HG02981 (cell line): Measurements from ENCODE around the gene SIM2.

Source experiments
- ATAC-seq: cut with Tn5 transposase; IDR thresholded peaks from one replicate; pipeline ENCODE4 v1.9.1; 2021; ENCODE audit warnings: mild to moderate bottlenecking, moderate library complexity; ENCODE audit not compliant: unreplicated experiment

Gene SIM2

DNA sequence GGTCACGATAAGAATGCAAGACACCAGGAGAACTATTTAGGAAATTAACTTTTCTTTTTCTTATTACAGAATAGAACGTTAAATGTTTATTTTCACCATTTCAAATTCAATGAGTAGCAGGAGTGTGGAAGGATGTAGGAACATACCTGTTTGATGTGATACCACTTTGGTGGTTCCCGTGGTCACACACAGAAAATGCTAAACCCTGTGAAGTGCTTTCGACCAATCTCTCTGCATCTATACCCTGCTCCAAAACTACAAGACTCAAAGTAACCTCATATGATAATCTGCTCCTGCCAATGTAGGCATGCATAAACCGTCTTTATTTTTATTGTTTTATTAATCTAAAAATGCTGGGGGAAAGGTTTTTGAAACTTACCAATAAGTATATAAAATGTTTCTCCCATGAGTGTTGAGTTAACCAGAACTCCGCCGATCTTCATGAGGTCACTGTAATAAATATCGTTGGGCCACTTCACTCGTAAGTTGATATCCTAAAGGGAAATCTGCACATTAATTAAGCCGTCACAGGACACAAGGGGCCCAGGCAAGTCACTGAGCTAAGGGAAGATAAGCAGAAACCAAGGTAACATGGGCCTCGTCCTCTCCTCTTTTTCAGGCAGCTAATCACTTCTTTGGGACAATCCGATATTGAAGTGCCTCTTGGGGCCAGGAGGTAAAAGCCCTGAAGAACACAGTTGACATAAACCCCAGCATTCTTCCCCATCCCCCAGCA is 60.6 kb downstream of the SIM2 start:
- no peak for ATAC-seq

DNA sequence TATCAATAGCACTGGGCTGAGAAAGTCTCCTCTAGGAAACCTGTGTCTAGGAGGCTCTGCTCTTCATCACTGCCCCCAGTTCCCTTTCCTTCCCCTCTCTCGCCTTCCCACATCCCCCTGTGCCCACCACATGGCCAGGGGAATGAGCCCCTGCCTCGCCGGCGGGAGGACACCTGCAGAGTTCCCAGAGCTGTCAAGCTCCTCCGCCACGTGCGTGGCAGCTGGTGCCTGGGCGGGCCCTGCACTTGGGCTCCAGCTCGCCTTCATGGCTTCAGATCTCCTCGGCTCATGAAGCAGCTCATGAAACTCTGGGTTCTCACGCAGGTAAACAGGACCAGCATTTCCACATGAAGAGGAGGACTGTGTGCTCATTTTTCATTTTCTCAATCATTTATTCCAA is 62.8 kb downstream of the SIM2 start:
- no peak for ATAC-seq

DNA sequence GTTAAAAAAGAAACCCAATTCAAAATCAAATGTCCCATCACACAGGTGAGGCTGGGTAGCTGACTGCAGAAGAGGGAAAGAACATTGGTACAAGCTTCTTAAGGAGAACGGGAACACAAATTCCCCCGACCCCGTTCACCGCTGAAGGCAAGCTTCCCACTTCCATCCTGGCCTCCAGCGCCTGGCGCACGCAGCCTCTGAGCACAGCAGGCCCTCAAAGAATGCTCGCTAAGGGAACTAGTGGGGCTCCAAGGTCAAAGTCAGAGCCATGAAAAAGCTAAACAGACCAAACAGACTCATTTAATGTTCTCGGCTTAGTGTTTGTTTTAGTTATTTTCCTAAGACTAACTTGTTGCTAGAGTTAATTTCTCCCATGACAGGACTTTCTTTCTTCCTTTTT is 63.7 kb downstream of the SIM2 start:
- ATAC-seq, result no peak

GRCh38 chr21:36763305-36763704 is 64.4 kb downstream of the SIM2 start:
- no peak for ATAC-seq

DNA sequence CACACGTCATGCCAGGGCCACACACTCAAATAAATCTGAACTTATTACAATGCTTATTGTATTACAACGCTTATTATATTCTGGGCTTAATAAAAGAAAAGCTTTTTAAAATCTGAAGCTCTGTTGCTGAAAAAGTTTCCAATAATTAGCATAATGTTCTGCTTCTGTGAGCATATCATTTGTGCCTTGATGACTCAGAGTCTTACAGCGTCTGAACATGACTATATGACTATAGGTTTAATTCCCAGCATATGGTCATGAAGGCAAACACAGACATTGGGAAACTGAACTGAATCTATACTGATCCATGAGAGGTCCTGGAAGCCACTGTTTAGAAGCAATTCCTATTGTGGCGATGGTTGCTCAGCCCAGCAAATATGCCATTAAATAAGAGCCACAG is 66.3 kb downstream of the SIM2 start:
- ATAC-seq, result no peak

DNA sequence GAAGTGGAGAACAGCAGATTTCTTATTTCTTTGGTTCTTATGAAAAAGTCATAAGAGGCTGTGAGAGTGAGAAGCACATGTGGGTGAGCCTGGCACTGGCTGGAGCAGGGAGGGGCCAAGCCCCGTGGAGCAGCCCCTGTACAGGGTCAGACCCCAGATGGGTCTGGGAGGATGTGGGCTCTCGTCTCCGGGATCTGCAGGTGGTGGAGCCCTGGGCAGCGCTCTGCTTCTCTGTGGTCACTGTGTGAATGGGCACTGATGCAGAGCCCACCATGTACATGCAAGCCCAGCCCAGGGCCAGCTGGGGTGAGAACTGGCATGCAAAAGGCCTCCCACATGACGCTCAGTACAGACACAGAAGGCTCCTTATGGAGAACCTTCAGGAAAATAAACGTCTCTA is 67.6 kb downstream of the SIM2 start:
- ATAC-seq, result no peak

GRCh38 chr21:36767096-36767495 is 68.2 kb downstream of the SIM2 start:
- no peak for ATAC-seq

DNA sequence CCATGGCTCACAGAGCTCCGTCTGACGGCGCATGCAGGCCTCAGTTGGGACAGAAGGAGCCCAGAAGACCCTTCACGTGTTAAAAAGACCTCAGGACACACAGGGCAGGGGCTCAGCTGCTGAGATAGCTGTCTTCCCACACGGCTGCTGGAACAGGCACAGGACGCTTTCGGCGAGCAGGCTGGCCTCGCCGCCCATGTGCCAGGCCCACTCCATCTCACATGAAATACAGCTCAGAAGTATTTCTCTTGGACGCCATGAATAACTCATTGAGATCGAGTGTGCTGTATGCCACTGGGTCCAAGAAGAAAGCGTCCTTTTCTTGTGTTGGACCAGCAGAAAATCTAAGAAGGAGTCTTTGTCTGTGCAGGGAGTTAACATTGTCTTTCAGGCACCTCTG is 69.6 kb downstream of the SIM2 start:
- no peak for ATAC-seq

- ATAC-seq, result no peak
Measured at GRCh38 chr21:36769051-36769839, 70.3 kb downstream of the SIM2 start.

DNA sequence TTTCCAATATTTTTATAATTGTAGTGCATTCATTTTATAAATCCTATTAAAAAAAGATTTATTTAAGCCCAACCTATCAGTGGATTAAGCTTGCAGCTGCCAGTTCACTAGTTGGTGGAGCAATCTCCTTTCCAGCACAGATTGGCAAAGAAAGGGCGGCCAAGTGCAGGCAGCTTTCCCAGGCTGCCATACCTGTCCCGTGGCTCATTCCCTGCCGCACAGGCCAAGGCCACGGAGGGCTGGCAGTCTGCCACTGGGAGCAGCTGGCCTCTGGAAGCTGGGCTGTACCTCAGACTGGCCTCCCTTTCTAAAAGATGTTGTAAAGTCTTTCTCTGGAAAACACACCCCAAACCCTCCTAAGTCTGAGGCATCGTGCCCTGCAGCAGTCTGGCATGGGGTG is 74.2 kb downstream of the SIM2 start:
- ATAC-seq, result no peak

DNA sequence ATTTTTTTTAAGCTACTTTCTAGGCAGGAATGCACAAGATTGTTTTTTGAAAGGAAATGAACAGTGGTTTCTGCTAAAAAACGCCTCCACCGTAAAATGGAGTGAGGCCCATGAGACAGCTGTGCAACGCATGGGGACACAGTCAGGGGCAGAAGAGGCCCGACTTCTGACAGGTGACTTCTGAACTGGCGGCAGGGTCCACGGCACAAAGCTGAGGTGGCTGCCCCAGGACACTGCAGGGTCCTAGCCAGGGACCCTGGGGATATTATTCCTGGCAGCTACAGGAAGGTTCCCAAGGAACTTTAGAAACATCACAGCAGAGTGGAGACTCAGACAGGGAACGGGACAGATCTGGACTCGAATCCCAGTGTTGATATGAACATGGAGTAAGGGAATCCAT is 75.1 kb downstream of the SIM2 start:
- no peak for ATAC-seq

GRCh38 chr21:36776981-36777617 is 78.2 kb downstream of the SIM2 start:
- ATAC-seq, result no peak

DNA sequence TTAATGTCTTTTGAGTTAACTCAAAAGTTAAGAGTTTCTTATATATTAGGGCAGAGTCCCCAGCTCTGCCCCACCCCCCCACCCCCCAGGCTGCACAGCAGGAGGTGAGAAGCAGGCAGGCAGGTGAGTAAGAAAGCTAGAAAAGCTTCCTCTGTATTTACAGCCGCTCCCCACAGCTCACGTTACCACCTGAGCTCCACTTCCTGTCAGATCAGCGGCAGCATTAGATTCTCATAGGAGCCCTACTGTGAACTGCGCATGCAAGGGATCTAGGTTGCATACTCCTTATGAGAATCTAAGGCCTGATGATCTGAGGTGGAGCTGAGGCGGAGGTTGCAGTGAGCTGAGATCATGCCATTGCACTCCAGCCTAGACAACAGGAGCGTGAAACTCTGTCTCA is 81.9 kb downstream of the SIM2 start:
- ATAC-seq, result no peak

DNA sequence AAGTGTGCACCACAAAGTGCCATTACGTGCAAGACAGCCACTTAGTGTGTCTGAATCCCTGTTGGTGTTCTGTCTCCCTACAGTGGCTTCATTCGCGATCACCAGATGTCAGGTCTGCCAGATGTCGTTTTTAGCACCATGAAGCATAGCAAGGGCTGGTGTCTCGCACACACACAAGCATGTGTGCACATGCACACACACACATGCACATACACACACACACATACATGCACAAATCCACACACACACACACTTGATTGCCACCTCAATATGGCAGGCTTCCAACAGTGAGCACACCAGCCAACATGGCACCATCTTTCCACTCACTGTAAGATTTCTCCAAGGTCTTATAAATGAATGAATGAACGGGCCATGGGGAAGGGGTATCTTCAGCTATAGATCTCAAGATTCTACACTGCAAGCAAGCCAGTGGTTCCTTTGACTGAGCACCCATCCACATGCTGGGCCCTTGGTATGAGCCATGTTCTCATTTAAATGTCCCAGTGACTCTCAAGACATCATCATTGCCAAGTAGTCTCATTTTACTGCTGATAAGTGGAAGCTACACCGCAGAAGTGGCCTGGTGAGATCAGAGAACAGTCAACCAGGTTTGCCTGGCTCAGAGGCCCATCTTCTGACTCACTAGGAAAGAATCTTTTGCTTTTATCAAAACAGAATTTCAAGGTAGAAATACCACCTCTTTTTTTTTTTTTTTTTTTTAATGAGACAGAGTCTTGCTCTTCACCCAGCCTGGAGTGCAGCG is 84.9 kb downstream of the SIM2 start:
- ATAC-seq, result no peak

- no peak for ATAC-seq
Measured at GRCh38 chr21:36784947-36785346, 86.0 kb downstream of the SIM2 start.

GRCh38 chr21:36785615-36786014 is 86.7 kb downstream of the SIM2 start:
- ATAC-seq, result no peak

GRCh38 chr21:36786186-36786585 is 87.3 kb downstream of the SIM2 start:
- no peak for ATAC-seq

DNA sequence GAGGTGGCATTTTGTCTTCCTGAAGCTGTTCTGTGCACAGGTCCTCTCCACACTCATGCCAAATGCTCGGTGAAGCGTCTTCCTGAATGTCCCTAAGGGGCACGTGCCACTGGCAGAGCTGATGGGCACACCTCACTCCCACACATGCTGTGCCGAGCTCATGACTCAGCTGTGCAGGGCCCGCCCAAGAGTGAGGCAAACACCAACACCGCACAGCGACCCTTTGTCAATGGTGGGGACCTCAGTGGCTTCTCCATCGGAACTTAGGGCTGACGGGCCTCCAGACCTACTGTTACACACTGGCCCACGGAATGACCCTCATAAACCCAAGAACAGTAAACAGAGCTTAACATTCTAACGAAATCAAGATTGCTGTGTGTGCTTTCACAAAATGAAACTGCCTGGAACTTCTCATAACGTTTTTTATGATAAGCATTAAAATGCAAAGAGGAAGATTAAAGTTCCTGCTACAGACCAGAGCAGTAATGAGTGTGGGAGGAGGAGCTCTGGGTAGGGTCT is 89.3 kb downstream of the SIM2 start:
- ATAC-seq, result no peak

DNA sequence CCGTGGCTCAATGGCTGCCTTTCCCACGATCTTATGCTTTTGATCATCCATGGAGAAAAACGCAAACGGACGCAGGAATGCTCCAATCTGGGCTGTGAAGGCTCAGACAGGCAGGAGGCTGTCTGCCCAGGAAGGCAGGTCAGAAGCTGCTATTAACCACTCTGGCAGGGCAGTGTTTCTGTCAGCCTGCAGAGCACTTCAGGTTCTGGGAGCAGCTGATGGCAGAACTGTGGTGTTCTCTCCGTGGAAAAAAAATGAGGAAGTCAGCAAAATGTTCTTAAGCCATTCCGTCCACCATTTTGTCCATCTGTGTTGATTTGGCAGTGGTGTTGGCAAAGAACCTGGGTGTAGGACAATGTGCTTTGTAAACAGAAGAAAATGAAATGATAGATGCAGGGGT is 91.7 kb downstream of the SIM2 start:
- ATAC-seq, result no peak

- no peak for ATAC-seq
Measured at GRCh38 chr21:36791180-36791579, 92.3 kb downstream of the SIM2 start.
